IMR-90 (cell line): ENCODE results near the gene HGF. TPM values are rescaled to one million over a fixed set of nuclear protein-coding genes. Genes with fewer than 3 reads are reported as not detected.

ENCODE experiments used
- ATAC-seq: fragments of 200-7000 bp; cut with Tn5 transposase; 2 replicates; pipeline ENCODE4 v1.9.1; 2020; ENCODE audit warnings: low read depth, mild to moderate bottlenecking, moderate library complexity
- BruUV-seq: library from RNA; stranded (reverse); fragments of 400-500 nt; replicated peaks from 2 replicates; lab custom pipeline; 2021; lab: Mats Ljungman, UMichigan
- CTCF ChIA-PET: fragments of 300-600 bp; formaldehyde crosslinking; extraction: SDS; loops from one replicate; lab custom pipeline; 2021; ENCODE audit warnings: antibody characterized with exemption; lab: Yijun Ruan, JAX
- POLR2A ChIA-PET: fragments of 300-600 bp; sonication (Branson Sonifier 250); formaldehyde crosslinking; loops from one replicate; lab custom pipeline; 2022; ENCODE audit warnings: antibody characterized with exemption; ENCODE audit not compliant: unreplicated experiment; lab: Charles Lee
- DNase-seq: peaks from one replicate; pipeline ENCODE4 v3.0.0; 2013
- H2AFZ ChIP-seq: replicated peaks from 2 replicates; pipeline ENCODE3; 2013; ENCODE audit warnings: low read length, mild to moderate bottlenecking; ENCODE audit not compliant: poor library complexity
- H2AK5ac ChIP-seq: 2 replicates; pipeline ENCODE4 v1.6.1; 2013; ENCODE audit warnings: low read depth, low read length, inconsistent platforms
- H2AK9ac ChIP-seq: replicated peaks from 2 replicates; pipeline ENCODE3; 2013; ENCODE audit warnings: mild to moderate bottlenecking, low read depth, low read length, moderate library complexity; ENCODE audit not compliant: poor library complexity
- H2BK120ac ChIP-seq: 2 replicates; pipeline ENCODE4 v1.6.1; 2013; ENCODE audit warnings: low read depth, low read length, inconsistent platforms
- H2BK15ac ChIP-seq: 3 replicates; pipeline ENCODE4 v1.6.1; 2013; ENCODE audit warnings: low read depth, low read length, inconsistent platforms
- H2BK20ac ChIP-seq: 2 replicates; pipeline ENCODE4 v1.6.1; 2013; ENCODE audit warnings: low read depth, mild to moderate bottlenecking, inconsistent platforms, low read length, moderate library complexity
- H2BK5ac ChIP-seq: 2 replicates; pipeline ENCODE4 v1.6.1; 2013; ENCODE audit warnings: mild to moderate bottlenecking, low read depth, low read length, inconsistent platforms; ENCODE audit not compliant: poor library complexity, severe bottlenecking
- H3K14ac ChIP-seq: replicated peaks from 2 replicates; pipeline ENCODE4 v1.6.1; 2013; ENCODE audit warnings: low read depth, low read length, inconsistent platforms
- H3K18ac ChIP-seq: 2 replicates; pipeline ENCODE4 v1.6.1; 2013; ENCODE audit warnings: low read depth, low read length, control low read depth
- H3K23ac ChIP-seq: 2 replicates; pipeline ENCODE4 v1.6.1; 2013; ENCODE audit warnings: low read depth, low read length, inconsistent platforms
- H3K27ac ChIP-seq: 2 replicates; pipeline ENCODE4 v1.5.1; 2013; ENCODE audit warnings: mild to moderate bottlenecking, control low read depth, low read length; ENCODE audit not compliant: insufficient read depth
- H3K27me3 ChIP-seq: 2 replicates; pipeline ENCODE4 v1.6.1; 2013; ENCODE audit warnings: low read length; ENCODE audit not compliant: control insufficient read depth, insufficient read depth
- H3K36me3 ChIP-seq: 2 replicates; pipeline ENCODE4 v1.6.1; 2013; ENCODE audit warnings: low read length, mixed read lengths; ENCODE audit not compliant: control insufficient read depth, insufficient read depth
- H3K4ac ChIP-seq: 2 replicates; pipeline ENCODE4 v1.6.1; 2013; ENCODE audit warnings: low read depth, low read length, inconsistent platforms
- H3K4me1 ChIP-seq: 2 replicates; pipeline ENCODE4 v1.6.1; 2013; ENCODE audit warnings: low read length, mixed read lengths; ENCODE audit not compliant: control insufficient read depth, insufficient read depth
- H3K4me2 ChIP-seq: 2 replicates; pipeline ENCODE4 v1.6.1; 2013; ENCODE audit warnings: low read depth, mild to moderate bottlenecking, control low read depth, low read length, moderate library complexity
- H3K4me3 ChIP-seq: 2 replicates; pipeline ENCODE4 v1.5.1; 2013; ENCODE audit warnings: low read depth, mild to moderate bottlenecking, control low read depth, low read length, moderate library complexity; ENCODE audit not compliant: insufficient read depth
- H3K56ac ChIP-seq: 2 replicates; pipeline ENCODE4 v1.6.1; 2013; ENCODE audit warnings: low read length, inconsistent platforms; ENCODE audit not compliant: insufficient read depth; ENCODE audit errors: extremely low read depth
- H3K79me1 ChIP-seq, 2 experiments: 2 replicates each; pipeline ENCODE4 v1.6.1; 2013; ENCODE audit warnings: low read length in 2 of 2, inconsistent platforms in 1 of 2, low read depth in 1 of 2
- H3K9ac ChIP-seq: 2 replicates; pipeline ENCODE4 v1.6.1; 2013; ENCODE audit warnings: low read depth, low read length, control low read depth
- H3K9me1 ChIP-seq: 2 replicates; pipeline ENCODE4 v1.6.1; 2013; ENCODE audit warnings: low read length, inconsistent platforms; ENCODE audit not compliant: insufficient read depth
- H3K9me3 ChIP-seq: 2 replicates; pipeline ENCODE4 v1.6.1; 2013; ENCODE audit warnings: low read length; ENCODE audit not compliant: control insufficient read depth, insufficient read depth
- H4K20me1 ChIP-seq: 2 replicates; pipeline ENCODE4 v1.6.1; 2013; ENCODE audit warnings: low read length, inconsistent platforms; ENCODE audit not compliant: insufficient read depth
- H4K5ac ChIP-seq: 2 replicates; pipeline ENCODE4 v1.6.1; 2013; ENCODE audit warnings: mild to moderate bottlenecking, low read depth, low read length, control low read depth
- H4K8ac ChIP-seq, 2 experiments: 2 replicates each; pipeline ENCODE4 v1.6.1; 2013; ENCODE audit warnings: low read depth in 2 of 2, low read length in 2 of 2, control low read depth in 1 of 2, inconsistent platforms in 1 of 2
- H4K91ac ChIP-seq: 2 replicates; pipeline ENCODE4 v1.6.1; 2013; ENCODE audit warnings: low read depth, low read length, inconsistent platforms; ENCODE audit not compliant: insufficient read depth
- BHLHE40 ChIP-seq: fragments of 150-350 bp; IDR thresholded peaks from 2 replicates; pipeline ENCODE4 v1.6.1; 2016; ENCODE audit warnings: mild to moderate bottlenecking, low read depth, low read length
- CEBPB ChIP-seq: IDR thresholded peaks from 2 replicates; pipeline ENCODE4 v1.6.1; 2012; ENCODE audit warnings: low read depth, low read length, improper control_type of control experiment
- CHD1 ChIP-seq: IDR thresholded peaks from 2 replicates; pipeline ENCODE4 v1.6.1; 2012; ENCODE audit warnings: low read depth, low read length, improper control_type of control experiment
- FOS ChIP-seq: fragments of 150-350 bp; IDR thresholded peaks from 2 replicates; pipeline ENCODE4 v1.6.1; 2016; ENCODE audit warnings: low read depth, low read length
- MAFK ChIP-seq: IDR thresholded peaks from 2 replicates; pipeline ENCODE4 v1.6.1; 2012; ENCODE audit warnings: low read depth, low read length, improper control_type of control experiment
- MAZ ChIP-seq: IDR thresholded peaks from 2 replicates; pipeline ENCODE4 v1.6.1; 2012; ENCODE audit warnings: low read depth, mild to moderate bottlenecking, low read length, improper control_type of control experiment, moderate library complexity, borderline replicate concordance
- MXI1 ChIP-seq: IDR thresholded peaks from 2 replicates; pipeline ENCODE4 v1.6.1; 2012; ENCODE audit warnings: low read depth, mild to moderate bottlenecking, low read length, moderate library complexity, borderline replicate concordance
- NFE2L2 ChIP-seq: fragments of 150-350 bp; IDR thresholded peaks from 2 replicates; pipeline ENCODE4 v1.6.1; 2016; ENCODE audit warnings: low read depth, mild to moderate bottlenecking, low read length
- POLR2A ChIP-seq: IDR thresholded peaks from 2 replicates; pipeline ENCODE4 v1.6.1; 2012; ENCODE audit warnings: mild to moderate bottlenecking, low read depth, low read length
- RAD21 ChIP-seq: IDR thresholded peaks from 2 replicates; pipeline ENCODE4 v1.6.1; 2012; ENCODE audit warnings: low read length, improper control_type of control experiment
- RCOR1 ChIP-seq: IDR thresholded peaks from 2 replicates; pipeline ENCODE4 v1.6.1; 2012; ENCODE audit warnings: mild to moderate bottlenecking, low read length, improper control_type of control experiment; ENCODE audit not compliant: insufficient replicate concordance
- RFX5 ChIP-seq: IDR thresholded peaks from 2 replicates; pipeline ENCODE4 v1.8.0; 2012; ENCODE audit warnings: low read depth, mild to moderate bottlenecking, low read length, moderate library complexity
- SMC3 ChIP-seq: fragments of 150-350 bp; IDR thresholded peaks from 2 replicates; pipeline ENCODE4 v1.6.1; 2016; ENCODE audit warnings: low read depth, mild to moderate bottlenecking, antibody characterized with exemption, low read length, moderate library complexity
- WGBS, 2 experiments: methylation state at CpG; one replicate each; pipeline versions ENCODE4 v1.1.5 to v1.1.7; 2013; ENCODE audit warnings: missing lambda C conversion rate in 2 of 2; ENCODE audit not compliant: insufficient read length in 1 of 2; ENCODE audit errors: extremely low coverage in 2 of 2; 5-methylcytosine and 5-hydroxymethylcytosine counted together
- dilution Hi-C: fragments of 300-500 bp; cut with HindIII; formaldehyde crosslinking; loops from one replicate; pipeline ENCODE4 v1.14.3; 2018; ENCODE audit warnings: low sequenced_read_pairs; ENCODE audit not compliant: unreplicated experiment
- in situ Hi-C: fragments of 300-500 bp; cut with MboI; formaldehyde crosslinking; loops from 3 replicates; pipeline ENCODE4 v1.14.3; 2019; ENCODE audit warnings: low sequenced_read_pairs, inconsistent platforms, mixed read lengths
- intact Hi-C: fragments of 100-400 bp; cut with micrococcal nuclease; formaldehyde crosslinking; loops from 2 replicates; pipeline ENCODE4 v1.10.0; 2022
- polyA plus RNA-seq, 3 experiments: library from polyadenylated mRNA; depleted of rRNA; stranded (reverse); fragments of >200 nt; gene quantifications; 2 replicates each; pipeline ENCODE4 v1.2.3, GENCODE V29; 2012; ENCODE audit warnings: low replicate concordance in 1 of 3
- total RNA-seq: library from RNA; depleted of rRNA; stranded (reverse); fragments of >200 nt; gene quantifications from 2 replicates; pipeline ENCODE4 v1.2.3, GENCODE V29; 2012
- TF ChIP-seq, protein P1 (sequence below): conservative IDR thresholded peaks from 2 replicates; pipeline ENCODE4 v1.5.1; 2012; ENCODE audit warnings: mild to moderate bottlenecking, low read depth, low read length, improper control_type of control experiment
- TF ChIP-seq, protein P2 (sequence below): fragments of 150-350 bp; IDR thresholded peaks from 2 replicates; pipeline ENCODE4 v1.6.1; 2017; ENCODE audit warnings: mild to moderate bottlenecking, antibody characterized with exemption, low read length, low read depth
- TF ChIP-seq, protein P3 (sequence below): fragments of 150-350 bp; IDR thresholded peaks from 2 replicates; pipeline ENCODE4 v1.6.1; 2016; ENCODE audit warnings: low read depth, mild to moderate bottlenecking, low read length, moderate library complexity, borderline replicate concordance

The HGF gene
- total and polyA plus RNA-seq, 2 of the 4 experiments (the other 2 are of a cell fraction), result 16.8 to 50.9 TPM

DNA sequence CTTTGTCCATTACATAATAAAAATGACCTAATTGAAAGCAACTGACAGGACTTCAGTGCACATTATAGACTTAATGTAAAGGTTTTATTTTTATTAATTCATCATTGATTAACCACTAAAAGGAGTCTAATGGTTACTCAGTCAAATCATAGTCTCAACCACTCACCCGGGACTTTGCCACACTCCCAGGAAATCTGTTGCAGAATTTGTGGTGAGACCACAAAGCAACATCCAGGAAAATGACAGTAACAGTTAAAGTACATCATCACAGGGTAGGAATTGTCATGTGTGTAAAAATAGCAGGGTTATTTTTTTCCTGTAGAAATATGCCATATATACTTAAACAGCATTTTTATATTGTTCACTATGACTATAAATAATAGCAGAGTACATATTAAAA, 6.3 kb upstream of the HGF start:
- POLR2A ChIA-PET, result no interaction called here
- Histone ChIP-seq H2AFZ (no peak overlapping the region), H3K23ac (no peak overlapping the region), H3K56ac (no peak overlapping the region), H2BK15ac (no peak overlapping the region), H3K14ac (no peak overlapping the region), H3K9me3 (no peaks in the 10 kb centered on the region), H3K4me3 (no peak overlapping the region), H4K20me1 (no peaks in the 10 kb centered on the region), H3K79me1 (no peaks in the 10 kb centered on the region), H3K36me3 (no peaks in the 10 kb centered on the region), H3K27me3 (no peaks in the 10 kb centered on the region), H2BK5ac (no peak overlapping the region), H2BK20ac (no peak overlapping the region), H3K9me1 (no peaks in the 10 kb centered on the region), H3K27ac (no peak overlapping the region), H3K4me2 (no peak overlapping the region), H3K4me1 (no peaks in the 10 kb centered on the region), H4K91ac (no peak overlapping the region), H4K8ac (no peak overlapping the region), H2BK120ac (no peak overlapping the region), H2AK9ac (no peak overlapping the region), H4K5ac (no peak overlapping the region), H3K18ac (no peak overlapping the region), H2AK5ac (no peak overlapping the region), H3K4ac (no peak overlapping the region), H3K9ac (no peak overlapping the region)
- peak; percentile 31 for DNase-seq
- intact Hi-C loops, result no loop called here
- ATAC-seq, result no peak
- no CpG with 5 or more reads among the region's 1 CpG for WGBS, 2 experiments
- no peak for TF ChIP-seq FOS
- no peak for TF ChIP-seq RFX5
- no peak for TF ChIP-seq MAFK
- no peak for TF ChIP-seq SMC3
- TF ChIP-seq CHD1, result no peak
- no peak for TF ChIP-seq CEBPB
- TF ChIP-seq RAD21, result no peak
- TF ChIP-seq POLR2A, result no peak
- TF ChIP-seq, protein P1, sequence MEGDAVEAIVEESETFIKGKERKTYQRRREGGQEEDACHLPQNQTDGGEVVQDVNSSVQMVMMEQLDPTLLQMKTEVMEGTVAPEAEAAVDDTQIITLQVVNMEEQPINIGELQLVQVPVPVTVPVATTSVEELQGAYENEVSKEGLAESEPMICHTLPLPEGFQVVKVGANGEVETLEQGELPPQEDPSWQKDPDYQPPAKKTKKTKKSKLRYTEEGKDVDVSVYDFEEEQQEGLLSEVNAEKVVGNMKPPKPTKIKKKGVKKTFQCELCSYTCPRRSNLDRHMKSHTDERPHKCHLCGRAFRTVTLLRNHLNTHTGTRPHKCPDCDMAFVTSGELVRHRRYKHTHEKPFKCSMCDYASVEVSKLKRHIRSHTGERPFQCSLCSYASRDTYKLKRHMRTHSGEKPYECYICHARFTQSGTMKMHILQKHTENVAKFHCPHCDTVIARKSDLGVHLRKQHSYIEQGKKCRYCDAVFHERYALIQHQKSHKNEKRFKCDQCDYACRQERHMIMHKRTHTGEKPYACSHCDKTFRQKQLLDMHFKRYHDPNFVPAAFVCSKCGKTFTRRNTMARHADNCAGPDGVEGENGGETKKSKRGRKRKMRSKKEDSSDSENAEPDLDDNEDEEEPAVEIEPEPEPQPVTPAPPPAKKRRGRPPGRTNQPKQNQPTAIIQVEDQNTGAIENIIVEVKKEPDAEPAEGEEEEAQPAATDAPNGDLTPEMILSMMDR, result no peak
- no peak for TF ChIP-seq MXI1
- TF ChIP-seq, protein P2, sequence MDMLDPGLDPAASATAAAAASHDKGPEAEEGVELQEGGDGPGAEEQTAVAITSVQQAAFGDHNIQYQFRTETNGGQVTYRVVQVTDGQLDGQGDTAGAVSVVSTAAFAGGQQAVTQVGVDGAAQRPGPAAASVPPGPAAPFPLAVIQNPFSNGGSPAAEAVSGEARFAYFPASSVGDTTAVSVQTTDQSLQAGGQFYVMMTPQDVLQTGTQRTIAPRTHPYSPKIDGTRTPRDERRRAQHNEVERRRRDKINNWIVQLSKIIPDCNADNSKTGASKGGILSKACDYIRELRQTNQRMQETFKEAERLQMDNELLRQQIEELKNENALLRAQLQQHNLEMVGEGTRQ, result no peak
- TF ChIP-seq NFE2L2, result no peak
- TF ChIP-seq RCOR1, result no peak
- no peak for TF ChIP-seq BHLHE40
- TF ChIP-seq, protein P3, sequence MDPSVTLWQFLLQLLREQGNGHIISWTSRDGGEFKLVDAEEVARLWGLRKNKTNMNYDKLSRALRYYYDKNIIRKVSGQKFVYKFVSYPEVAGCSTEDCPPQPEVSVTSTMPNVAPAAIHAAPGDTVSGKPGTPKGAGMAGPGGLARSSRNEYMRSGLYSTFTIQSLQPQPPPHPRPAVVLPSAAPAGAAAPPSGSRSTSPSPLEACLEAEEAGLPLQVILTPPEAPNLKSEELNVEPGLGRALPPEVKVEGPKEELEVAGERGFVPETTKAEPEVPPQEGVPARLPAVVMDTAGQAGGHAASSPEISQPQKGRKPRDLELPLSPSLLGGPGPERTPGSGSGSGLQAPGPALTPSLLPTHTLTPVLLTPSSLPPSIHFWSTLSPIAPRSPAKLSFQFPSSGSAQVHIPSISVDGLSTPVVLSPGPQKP, result no peak
- TF ChIP-seq MAZ, result no peak
- in situ Hi-C loops, result no loop called here
- CTCF ChIA-PET, result interaction anchor here (0.6 kb wide), 1 partner anchor 287 kb away, joined by 3 read pairs; no protein-coding TSS in a partner anchor
- BruUV-seq, result no TSS peak
- dilution Hi-C loops, result no loop called here
